IMR-90 (cell line): ENCODE measurements around the gene SEZ6L2. TPM values are rescaled to one million over a fixed set of nuclear protein-coding genes. Genes with fewer than 3 reads are reported as not detected.

ENCODE experiments used
- ATAC-seq: fragments of 200-7000 bp; cut with Tn5 transposase; 2 replicates; pipeline ENCODE4 v1.9.1; 2020; ENCODE audit warnings: low read depth, mild to moderate bottlenecking, moderate library complexity
- BruUV-seq: library from RNA; stranded (reverse); fragments of 400-500 nt; replicated peaks from 2 replicates; lab custom pipeline; 2021; lab: Mats Ljungman, UMichigan
- CTCF ChIA-PET: fragments of 300-600 bp; formaldehyde crosslinking; extraction: SDS; loops from one replicate; lab custom pipeline; 2021; ENCODE audit warnings: antibody characterized with exemption; lab: Yijun Ruan, JAX
- POLR2A ChIA-PET: fragments of 300-600 bp; sonication (Branson Sonifier 250); formaldehyde crosslinking; loops from one replicate; lab custom pipeline; 2022; ENCODE audit warnings: antibody characterized with exemption; ENCODE audit not compliant: unreplicated experiment; lab: Charles Lee
- DNase-seq: peaks from one replicate; pipeline ENCODE4 v3.0.0; 2013
- H2AFZ ChIP-seq: replicated peaks from 2 replicates; pipeline ENCODE3; 2013; ENCODE audit warnings: low read length, mild to moderate bottlenecking; ENCODE audit not compliant: poor library complexity
- H2AK5ac ChIP-seq: 2 replicates; pipeline ENCODE4 v1.6.1; 2013; ENCODE audit warnings: low read depth, low read length, inconsistent platforms
- H2AK9ac ChIP-seq: replicated peaks from 2 replicates; pipeline ENCODE3; 2013; ENCODE audit warnings: mild to moderate bottlenecking, low read depth, low read length, moderate library complexity; ENCODE audit not compliant: poor library complexity
- H2BK120ac ChIP-seq: 2 replicates; pipeline ENCODE4 v1.6.1; 2013; ENCODE audit warnings: low read depth, low read length, inconsistent platforms
- H2BK15ac ChIP-seq: 3 replicates; pipeline ENCODE4 v1.6.1; 2013; ENCODE audit warnings: low read depth, low read length, inconsistent platforms
- H2BK20ac ChIP-seq: 2 replicates; pipeline ENCODE4 v1.6.1; 2013; ENCODE audit warnings: low read depth, mild to moderate bottlenecking, inconsistent platforms, low read length, moderate library complexity
- H2BK5ac ChIP-seq: 2 replicates; pipeline ENCODE4 v1.6.1; 2013; ENCODE audit warnings: mild to moderate bottlenecking, low read depth, low read length, inconsistent platforms; ENCODE audit not compliant: poor library complexity, severe bottlenecking
- H3K14ac ChIP-seq: replicated peaks from 2 replicates; pipeline ENCODE4 v1.6.1; 2013; ENCODE audit warnings: low read depth, low read length, inconsistent platforms
- H3K18ac ChIP-seq: 2 replicates; pipeline ENCODE4 v1.6.1; 2013; ENCODE audit warnings: low read depth, low read length, control low read depth
- H3K23ac ChIP-seq: 2 replicates; pipeline ENCODE4 v1.6.1; 2013; ENCODE audit warnings: low read depth, low read length, inconsistent platforms
- H3K27ac ChIP-seq: 2 replicates; pipeline ENCODE4 v1.5.1; 2013; ENCODE audit warnings: mild to moderate bottlenecking, control low read depth, low read length; ENCODE audit not compliant: insufficient read depth
- H3K27me3 ChIP-seq: 2 replicates; pipeline ENCODE4 v1.6.1; 2013; ENCODE audit warnings: low read length; ENCODE audit not compliant: control insufficient read depth, insufficient read depth
- H3K36me3 ChIP-seq: 2 replicates; pipeline ENCODE4 v1.6.1; 2013; ENCODE audit warnings: low read length, mixed read lengths; ENCODE audit not compliant: control insufficient read depth, insufficient read depth
- H3K4ac ChIP-seq: 2 replicates; pipeline ENCODE4 v1.6.1; 2013; ENCODE audit warnings: low read depth, low read length, inconsistent platforms
- H3K4me1 ChIP-seq: 2 replicates; pipeline ENCODE4 v1.6.1; 2013; ENCODE audit warnings: low read length, mixed read lengths; ENCODE audit not compliant: control insufficient read depth, insufficient read depth
- H3K4me2 ChIP-seq: 2 replicates; pipeline ENCODE4 v1.6.1; 2013; ENCODE audit warnings: low read depth, mild to moderate bottlenecking, control low read depth, low read length, moderate library complexity
- H3K4me3 ChIP-seq: 2 replicates; pipeline ENCODE4 v1.5.1; 2013; ENCODE audit warnings: low read depth, mild to moderate bottlenecking, control low read depth, low read length, moderate library complexity; ENCODE audit not compliant: insufficient read depth
- H3K56ac ChIP-seq: 2 replicates; pipeline ENCODE4 v1.6.1; 2013; ENCODE audit warnings: low read length, inconsistent platforms; ENCODE audit not compliant: insufficient read depth; ENCODE audit errors: extremely low read depth
- H3K79me1 ChIP-seq, 2 experiments: 2 replicates each; pipeline ENCODE4 v1.6.1; 2013; ENCODE audit warnings: low read length in 2 of 2, inconsistent platforms in 1 of 2, low read depth in 1 of 2
- H3K9ac ChIP-seq: 2 replicates; pipeline ENCODE4 v1.6.1; 2013; ENCODE audit warnings: low read depth, low read length, control low read depth
- H3K9me1 ChIP-seq: 2 replicates; pipeline ENCODE4 v1.6.1; 2013; ENCODE audit warnings: low read length, inconsistent platforms; ENCODE audit not compliant: insufficient read depth
- H3K9me3 ChIP-seq: 2 replicates; pipeline ENCODE4 v1.6.1; 2013; ENCODE audit warnings: low read length; ENCODE audit not compliant: control insufficient read depth, insufficient read depth
- H4K20me1 ChIP-seq: 2 replicates; pipeline ENCODE4 v1.6.1; 2013; ENCODE audit warnings: low read length, inconsistent platforms; ENCODE audit not compliant: insufficient read depth
- H4K5ac ChIP-seq: 2 replicates; pipeline ENCODE4 v1.6.1; 2013; ENCODE audit warnings: mild to moderate bottlenecking, low read depth, low read length, control low read depth
- H4K8ac ChIP-seq, 2 experiments: 2 replicates each; pipeline ENCODE4 v1.6.1; 2013; ENCODE audit warnings: low read depth in 2 of 2, low read length in 2 of 2, control low read depth in 1 of 2, inconsistent platforms in 1 of 2
- H4K91ac ChIP-seq: 2 replicates; pipeline ENCODE4 v1.6.1; 2013; ENCODE audit warnings: low read depth, low read length, inconsistent platforms; ENCODE audit not compliant: insufficient read depth
- WGBS, 2 experiments: methylation state at CpG; one replicate each; pipeline versions ENCODE4 v1.1.5 to v1.1.7; 2013; ENCODE audit warnings: missing lambda C conversion rate in 2 of 2; ENCODE audit not compliant: insufficient read length in 1 of 2; ENCODE audit errors: extremely low coverage in 2 of 2; 5-methylcytosine and 5-hydroxymethylcytosine counted together
- dilution Hi-C: fragments of 300-500 bp; cut with HindIII; formaldehyde crosslinking; loops from one replicate; pipeline ENCODE4 v1.14.3; 2018; ENCODE audit warnings: low sequenced_read_pairs; ENCODE audit not compliant: unreplicated experiment
- in situ Hi-C: fragments of 300-500 bp; cut with MboI; formaldehyde crosslinking; loops from 3 replicates; pipeline ENCODE4 v1.14.3; 2019; ENCODE audit warnings: low sequenced_read_pairs, inconsistent platforms, mixed read lengths
- intact Hi-C: fragments of 100-400 bp; cut with micrococcal nuclease; formaldehyde crosslinking; loops from 2 replicates; pipeline ENCODE4 v1.10.0; 2022
- polyA plus RNA-seq, 3 experiments: library from polyadenylated mRNA; depleted of rRNA; stranded (reverse); fragments of >200 nt; gene quantifications; 2 replicates each; pipeline ENCODE4 v1.2.3, GENCODE V29; 2012; ENCODE audit warnings: low replicate concordance in 1 of 3
- total RNA-seq: library from RNA; depleted of rRNA; stranded (reverse); fragments of >200 nt; gene quantifications from 2 replicates; pipeline ENCODE4 v1.2.3, GENCODE V29; 2012
- TF ChIP-seq, protein P1 (sequence below): fragments of 150-350 bp; IDR thresholded peaks from 2 replicates; pipeline ENCODE4 v1.6.1; 2017; ENCODE audit warnings: mild to moderate bottlenecking, antibody characterized with exemption, low read length, low read depth

Gene SEZ6L2
- total and polyA plus RNA-seq, 2 of the 4 experiments (the other 2 are of a cell fraction), result 0.72 to 10.5 TPM

DNA sequence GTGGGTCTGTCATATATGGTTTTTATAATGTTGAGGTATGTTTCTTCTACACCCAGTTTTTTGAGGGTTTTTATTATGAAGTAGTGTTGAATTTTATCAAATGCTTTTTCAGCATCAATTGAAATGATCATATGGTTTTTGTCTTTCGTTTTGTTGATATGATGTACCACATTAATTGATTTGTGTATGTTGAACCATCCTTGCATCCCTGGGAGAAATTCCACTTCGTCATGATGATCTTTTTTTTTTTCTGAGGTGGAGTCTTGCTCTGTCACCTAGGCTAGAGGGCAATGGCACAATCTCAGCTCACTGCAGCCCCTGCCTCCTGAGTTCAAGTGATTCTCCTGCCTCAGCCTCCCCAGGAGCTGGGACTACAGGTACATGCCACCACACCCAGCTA, 48.5 kb upstream of the SEZ6L2 start:
- dilution Hi-C loops, result no loop called here
- WGBS, 2 experiments, result 80% methylated on average over 1 of the region's 2 CpGs; no CpG with 5 or more reads in 1 of the 2 experiments

More for the DNA sequence above, 48.5 kb upstream of the SEZ6L2 start:
- Histone ChIP-seq H3K56ac (no peak overlapping the region), H3K36me3 (no peaks in the 10 kb centered on the region), H3K18ac (no peak overlapping the region), H3K27me3 (no peaks in the 10 kb centered on the region), H4K20me1 (no peaks in the 10 kb centered on the region; the same call in 1 of the 2 replicates), H2BK15ac (no peak overlapping the region), H2AFZ (no peak overlapping the region), H4K8ac (no peak overlapping the region), H3K23ac (no peak overlapping the region), H2BK5ac (no peak overlapping the region), H2AK9ac (no peak overlapping the region), H4K5ac (no peak overlapping the region), H3K14ac (no peak overlapping the region), H3K4ac (no peak overlapping the region), H3K9me3 (no peaks in the 10 kb centered on the region), H3K4me2 (no peak overlapping the region), H3K79me1 (no peaks in the 10 kb centered on the region), H2BK120ac (no peak overlapping the region), H2AK5ac (no peak overlapping the region), H2BK20ac (no peak overlapping the region), H4K91ac (no peak overlapping the region), H3K9me1 (0 out of 2 replicates have a peak, but pooled peaks cover under 1% of the 10 kb centered on the region), H3K27ac (no peak overlapping the region), H3K9ac (no peak overlapping the region), H3K4me3 (no peak overlapping the region), H3K4me1 (peaks cover 4% of the 10 kb centered on the region)
- ATAC-seq (no peak), DNase-seq (no peak)
- in situ Hi-C loops (no loop called here), intact Hi-C loops (no loop called here)
- ChIA-PET POLR2A (no interaction called here), CTCF (no interaction called here)
- TF ChIP-seq, protein P1, sequence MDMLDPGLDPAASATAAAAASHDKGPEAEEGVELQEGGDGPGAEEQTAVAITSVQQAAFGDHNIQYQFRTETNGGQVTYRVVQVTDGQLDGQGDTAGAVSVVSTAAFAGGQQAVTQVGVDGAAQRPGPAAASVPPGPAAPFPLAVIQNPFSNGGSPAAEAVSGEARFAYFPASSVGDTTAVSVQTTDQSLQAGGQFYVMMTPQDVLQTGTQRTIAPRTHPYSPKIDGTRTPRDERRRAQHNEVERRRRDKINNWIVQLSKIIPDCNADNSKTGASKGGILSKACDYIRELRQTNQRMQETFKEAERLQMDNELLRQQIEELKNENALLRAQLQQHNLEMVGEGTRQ, result no peak
- no TSS peak for BruUV-seq
